ENCODE data around the gene ISG15. TPM values are rescaled to one million over a fixed set of nuclear protein-coding genes. Genes with fewer than 3 reads are reported as not detected.
A peak's percentile ranks its signal among the peaks of the same experiment; 100 is the strongest.

ISG15 gene
- total and polyA plus RNA-seq, 9 of the 15 experiments (the other 6 are each of a cell fraction or from before 2014, with no cell fraction given), result 0.40 to 58.3 (median 12.2) TPM

GRCh38 chr1:1004780-1005697 is 8.3 kb upstream of the ISG15 start (continued):
- TF ChIP-seq CREB1 (IDR thresholded peaks at IDR 0.05) (no peak), CREB1 (CRISPR knock-in tag; IDR thresholded peaks at IDR 0.05) (no peak), E2F6 (IDR thresholded peaks at IDR 0.05; ENCODE audit: borderline replicate concordance in 1 of 2, extremely low read depth in 1 of 2, insufficient read depth in 1 of 2, insufficient read length in 1 of 2, low read depth in 1 of 2, low read length in 1 of 2, poor library complexity in 1 of 2, severe bottlenecking in 1 of 2) (peak in 1 of 2 experiments; percentile 15), RFX1 (IDR thresholded peaks at IDR 0.05) (no peak), NR4A1 (CRISPR knock-in tag; IDR thresholded peaks at IDR 0.05) (no peak), NR4A1 (tag; IDR thresholded peaks at IDR 0.05) (peak; percentile 96), ZNF311 (CRISPR knock-in tag; IDR thresholded peaks at IDR 0.05) (peak; percentile 73; the same call in 1 of the 2 replicates), MXD1 (CRISPR knock-in tag; IDR thresholded peaks at IDR 0.05; ENCODE audit: borderline replicate concordance, poor library complexity, severe bottlenecking) (no peak), ZNF589 (CRISPR knock-in tag; IDR thresholded peaks at IDR 0.05; ENCODE audit: low read depth) (peak; percentile 80; the same call in 1 of the 2 replicates), MECOM (CRISPR knock-in tag; IDR thresholded peaks at IDR 0.05) (peak; percentile 73; the same call in 1 of the 2 replicates), LEF1 (IDR thresholded peaks at IDR 0.05) (peak; percentile 91), KDM5B (IDR thresholded peaks at IDR 0.05; ENCODE audit: insufficient replicate concordance, low read depth, low read length) (no peak), MAFF (IDR thresholded peaks at IDR 0.05; ENCODE audit: low read length) (no peak), KLF1 (tag; IDR thresholded peaks at IDR 0.05) (peak; percentile 16; the same call in 1 of the 2 replicates), IFI16 (CRISPR knock-in tag; IDR thresholded peaks at IDR 0.05) (no peak), RBFOX2 (IDR thresholded peaks at IDR 0.05; ENCODE audit: low read depth, low read length) (peak; percentile 46; the same call in 1 of the 2 replicates), ZNF175 (CRISPR knock-in tag; IDR thresholded peaks at IDR 0.05; ENCODE audit: low read depth) (peak; percentile 86), PBX2 (CRISPR knock-in tag; IDR thresholded peaks at IDR 0.05; ENCODE audit: low read depth) (no peak), PBX2 (tag; conservative IDR thresholded peaks at IDR 0.05; ENCODE audit: low read depth) (0 out of 2 replicates have a peak, but pooled peaks have one; percentile 25), BCOR (IDR thresholded peaks at IDR 0.05) (peak; percentile 58), BHLHE40 (IDR thresholded peaks at IDR 0.05; ENCODE audit: low read length) (peak; percentile 73), ZNF184 (CRISPR knock-in tag; IDR thresholded peaks at IDR 0.05) (no peak), CREB5 (CRISPR knock-in tag; IDR thresholded peaks at IDR 0.05) (no peak)
